ENCODE data around the gene TMEM167B. TPM values are rescaled to one million over a fixed set of nuclear protein-coding genes. Genes with fewer than 3 reads are reported as not detected.

TMEM167B gene
- total and polyA plus RNA-seq, 2 donors from 2014 or later, result 24.7 to 39.4 TPM

GRCh38 chr1:109056064-109056463 lies 34.5 kb upstream of the TMEM167B start:
- Histone ChIP-seq H3K9ac (ENCODE audit: low read length in 3 of 3) (no peak overlapping the region), H3K36me3 (ENCODE audit: control insufficient read depth in 2 of 3, insufficient read depth in 3 of 3, low read length in 3 of 3) (no peaks in the 10 kb centered on the region), H3K4me3 (ENCODE audit: low read length in 3 of 3) (no peak overlapping the region), H3K4me1 (ENCODE audit: control insufficient read depth in 2 of 3, insufficient read depth in 2 of 3, low read depth in 1 of 3, low read length in 3 of 3) (no peaks in the 10 kb centered on the region), H3K9me3 (ENCODE audit: control insufficient read depth in 2 of 3, insufficient read depth in 1 of 3, low read length in 3 of 3) (no peaks in the 10 kb centered on the region), H3K27ac (ENCODE audit: low read depth in 2 of 2, low read length in 2 of 2) (no peak overlapping the region), H3K27me3 (ENCODE audit: control insufficient read depth, insufficient read depth, low read length) (no peaks in the 10 kb centered on the region)
- FAIRE-seq (no peak), DNase-seq (no peak)
- no peak for TF ChIP-seq CTCF (IDR thresholded peaks at IDR 0.05; ENCODE audit: borderline replicate concordance, extremely low read depth, insufficient read depth)
- intact Hi-C loops (cut with DNase I), result no loop called here

- TF ChIP-seq CTCF (IDR thresholded peaks at IDR 0.05; ENCODE audit: borderline replicate concordance, extremely low read depth, insufficient read depth), result no peak
- DNase-seq, result no peak
- Histone ChIP-seq H3K9me3 (ENCODE audit: control insufficient read depth in 2 of 3, insufficient read depth in 1 of 3, low read length in 3 of 3) (no peaks in the 10 kb centered on the region), H3K4me3 (ENCODE audit: low read length in 3 of 3) (no peak overlapping the region), H3K4me1 (ENCODE audit: control insufficient read depth in 2 of 3, insufficient read depth in 2 of 3, low read depth in 1 of 3, low read length in 3 of 3) (no peaks in the 10 kb centered on the region), H3K27me3 (ENCODE audit: control insufficient read depth, insufficient read depth, low read length) (no peaks in the 10 kb centered on the region), H3K36me3 (ENCODE audit: control insufficient read depth in 2 of 3, insufficient read depth in 3 of 3, low read length in 3 of 3) (no peaks in the 10 kb centered on the region), H3K27ac (ENCODE audit: low read depth in 2 of 2, low read length in 2 of 2) (no peak overlapping the region), H3K9ac (ENCODE audit: low read length in 3 of 3) (no peak overlapping the region)
- FAIRE-seq, result no peak
- intact Hi-C loops (cut with DNase I), result no loop called here
These were observed 31.5 kb upstream of the TMEM167B start for GRCh38 chr1:109059026-109059425.

GRCh38 chr1:109060707-109061106 lies 29.9 kb upstream of the TMEM167B start:
- Histone ChIP-seq H3K4me1 (ENCODE audit: control insufficient read depth in 2 of 3, insufficient read depth in 2 of 3, low read depth in 1 of 3, low read length in 3 of 3) (no peaks in the 10 kb centered on the region), H3K27ac (ENCODE audit: low read depth in 2 of 2, low read length in 2 of 2) (no peak overlapping the region), H3K9ac (ENCODE audit: low read length in 3 of 3) (no peak overlapping the region), H3K27me3 (ENCODE audit: control insufficient read depth, insufficient read depth, low read length) (no peaks in the 10 kb centered on the region), H3K36me3 (ENCODE audit: control insufficient read depth in 2 of 3, insufficient read depth in 3 of 3, low read length in 3 of 3) (peaks cover 0 to 4% (median 4%) of the 10 kb centered on the region in 3 donors), H3K9me3 (ENCODE audit: control insufficient read depth in 2 of 3, insufficient read depth in 1 of 3, low read length in 3 of 3) (no peaks in the 10 kb centered on the region), H3K4me3 (ENCODE audit: low read length in 3 of 3) (no peak overlapping the region)
- TF ChIP-seq CTCF (IDR thresholded peaks at IDR 0.05; ENCODE audit: borderline replicate concordance, extremely low read depth, insufficient read depth), result no peak
- intact Hi-C loops (cut with DNase I), result no loop called here
- FAIRE-seq (no peak), DNase-seq (no peak)

GRCh38 chr1:109061183-109061582 lies 29.4 kb upstream of the TMEM167B start:
- Histone ChIP-seq H3K9me3 (ENCODE audit: control insufficient read depth in 2 of 3, insufficient read depth in 1 of 3, low read length in 3 of 3) (no peaks in the 10 kb centered on the region), H3K27ac (ENCODE audit: low read depth in 2 of 2, low read length in 2 of 2) (no peak overlapping the region), H3K27me3 (ENCODE audit: control insufficient read depth, insufficient read depth, low read length) (no peaks in the 10 kb centered on the region), H3K9ac (ENCODE audit: low read length in 3 of 3) (no peak overlapping the region), H3K4me1 (ENCODE audit: control insufficient read depth in 2 of 3, insufficient read depth in 2 of 3, low read depth in 1 of 3, low read length in 3 of 3) (no peaks in the 10 kb centered on the region), H3K4me3 (ENCODE audit: low read length in 3 of 3) (no peak overlapping the region), H3K36me3 (ENCODE audit: control insufficient read depth in 2 of 3, insufficient read depth in 3 of 3, low read length in 3 of 3) (peaks cover 0 to 4% (median 4%) of the 10 kb centered on the region in 3 donors)
- FAIRE-seq (no peak), DNase-seq (no peak)
- TF ChIP-seq CTCF (IDR thresholded peaks at IDR 0.05; ENCODE audit: borderline replicate concordance, extremely low read depth, insufficient read depth), result no peak
- intact Hi-C loops (cut with DNase I), result no loop called here

Data from kidney (tissue), 14 donors.